HG02970 (cell line): ENCODE data around the gene NR1I3.
"Not testable (repeated sequence)": the region's sequence is repeated elsewhere in the genome, so short reads cannot be mapped to it uniquely, and the experiment has no call there.

Experiments
- ATAC-seq: cut with Tn5 transposase; IDR thresholded peaks from one replicate; pipeline ENCODE4 v1.9.1; 2021; ENCODE audit warnings: mild to moderate bottlenecking, moderate library complexity, moderate number of reproducible peaks; ENCODE audit not compliant: unreplicated experiment, low FRiP score

Gene NR1I3

DNA sequence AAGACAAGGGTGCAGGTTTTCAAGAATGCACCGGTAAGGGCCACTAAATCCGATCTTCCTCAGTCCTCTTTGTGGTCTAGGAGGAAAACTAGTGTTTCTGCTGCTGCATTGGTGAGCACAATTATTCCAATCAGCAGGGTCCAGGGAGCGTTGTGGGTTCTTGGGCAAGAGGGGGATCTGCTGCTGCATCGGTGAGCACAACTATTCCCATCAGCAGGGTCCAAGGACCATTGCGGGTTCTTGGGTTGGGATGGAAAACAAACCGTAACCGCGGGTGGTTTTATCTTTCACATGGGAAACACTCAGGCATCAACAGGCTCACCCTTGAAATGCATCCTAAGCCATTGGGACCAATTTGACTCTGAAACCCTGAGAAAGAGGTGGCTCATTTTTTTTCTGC lies 13.6 kb upstream of the NR1I3 start:
- no peak for ATAC-seq

DNA sequence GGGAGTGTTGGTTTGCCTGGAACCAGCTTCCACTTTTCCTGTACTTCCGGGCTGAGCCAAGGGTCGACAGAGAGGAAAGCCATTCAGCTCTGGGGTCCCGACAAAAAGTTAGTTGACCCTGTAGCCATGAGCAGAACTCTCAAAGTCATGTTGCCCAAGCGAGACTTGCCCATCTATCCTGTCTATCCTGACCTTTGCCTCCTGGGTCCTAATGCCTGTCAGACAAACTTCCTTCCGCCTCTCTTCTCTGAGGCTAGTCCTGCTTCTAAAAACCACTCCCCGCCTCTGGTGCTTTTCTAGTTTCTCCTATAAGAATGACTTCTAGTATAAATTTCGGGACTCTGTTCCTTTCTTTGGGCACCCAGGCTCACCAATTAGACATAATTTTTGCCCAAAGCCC lies 12.8 kb upstream of the NR1I3 start:
- ATAC-seq: no peak

DNA sequence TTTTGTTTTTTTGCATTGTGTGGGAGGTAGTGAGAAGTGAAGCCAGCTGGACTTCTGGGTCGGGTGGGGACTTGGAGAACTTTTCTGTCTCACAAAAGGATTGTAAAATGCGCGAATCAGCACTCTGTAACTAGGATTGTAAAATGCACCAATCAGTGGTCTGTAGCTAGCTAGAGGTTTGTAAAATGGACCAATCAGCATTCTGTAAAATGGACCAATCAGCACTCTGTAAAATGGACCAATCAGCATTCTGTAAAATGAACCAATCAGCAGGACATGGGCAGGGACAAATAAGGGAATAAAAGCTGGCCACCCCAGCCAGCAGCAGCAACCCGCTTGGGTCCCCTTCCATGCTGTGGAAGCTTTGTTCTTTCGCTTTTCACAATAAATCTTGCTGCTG lies 12.1 kb upstream of the NR1I3 start:
- not testable (repeated sequence) for ATAC-seq

DNA sequence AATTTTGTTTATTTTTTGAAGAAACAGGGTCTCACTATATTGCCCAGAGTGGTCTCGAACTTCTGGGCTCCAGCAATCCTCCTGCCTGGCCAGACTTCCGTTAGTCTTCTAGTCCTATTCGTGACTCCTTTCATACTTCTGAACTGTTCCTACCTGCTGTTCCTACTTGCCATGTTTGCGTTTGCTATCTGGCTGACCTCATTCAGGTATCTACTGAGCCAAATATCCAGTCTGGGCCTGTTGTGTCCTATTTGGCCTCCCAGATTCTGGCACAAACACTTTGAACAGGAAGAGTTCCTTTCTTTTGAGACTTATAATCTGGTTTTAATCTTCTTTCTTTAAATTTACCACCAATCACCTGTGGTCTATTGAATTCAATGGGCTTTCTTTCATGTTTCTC lies 6.9 kb upstream of the NR1I3 start:
- no peak for ATAC-seq

DNA sequence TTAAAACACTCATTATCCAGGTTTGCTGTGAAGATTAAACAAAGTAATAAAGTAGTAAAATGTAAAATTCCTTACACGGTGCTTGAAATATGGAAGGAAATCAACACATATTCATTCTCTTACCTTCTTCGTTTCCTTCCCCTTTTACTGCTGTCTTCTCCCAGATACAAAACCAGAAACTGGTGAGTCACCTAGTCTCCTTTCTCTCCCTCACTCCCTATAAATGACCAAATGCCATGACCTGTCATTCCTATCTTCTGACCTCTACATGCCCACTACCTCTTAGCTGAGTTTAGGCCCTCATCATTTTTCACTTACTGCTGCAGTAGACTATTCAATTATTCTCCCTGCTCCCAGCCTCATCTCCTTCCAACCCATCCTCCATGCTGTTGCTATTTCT lies 4.3 kb upstream of the NR1I3 start:
- no peak for ATAC-seq

DNA sequence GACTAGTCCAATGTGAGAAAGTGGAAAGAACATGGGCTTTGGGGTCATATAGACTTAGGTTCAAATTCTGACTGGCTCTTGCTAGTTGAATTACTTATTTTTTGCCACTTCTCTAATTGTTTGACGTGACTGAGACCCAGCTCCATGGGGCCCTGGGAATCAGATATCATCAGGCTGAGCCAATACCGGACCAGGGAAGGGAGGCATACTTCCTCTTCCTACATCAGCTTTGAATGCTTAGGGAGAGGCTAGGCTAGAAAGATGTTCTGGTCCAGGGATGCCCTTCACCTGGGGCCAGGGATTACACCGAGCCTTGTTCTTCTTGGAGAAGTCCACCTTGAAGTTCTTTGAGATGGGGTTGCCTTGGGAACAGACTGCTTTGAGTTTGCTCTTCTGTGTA lies 3.7 kb upstream of the NR1I3 start:
- ATAC-seq: no peak

DNA sequence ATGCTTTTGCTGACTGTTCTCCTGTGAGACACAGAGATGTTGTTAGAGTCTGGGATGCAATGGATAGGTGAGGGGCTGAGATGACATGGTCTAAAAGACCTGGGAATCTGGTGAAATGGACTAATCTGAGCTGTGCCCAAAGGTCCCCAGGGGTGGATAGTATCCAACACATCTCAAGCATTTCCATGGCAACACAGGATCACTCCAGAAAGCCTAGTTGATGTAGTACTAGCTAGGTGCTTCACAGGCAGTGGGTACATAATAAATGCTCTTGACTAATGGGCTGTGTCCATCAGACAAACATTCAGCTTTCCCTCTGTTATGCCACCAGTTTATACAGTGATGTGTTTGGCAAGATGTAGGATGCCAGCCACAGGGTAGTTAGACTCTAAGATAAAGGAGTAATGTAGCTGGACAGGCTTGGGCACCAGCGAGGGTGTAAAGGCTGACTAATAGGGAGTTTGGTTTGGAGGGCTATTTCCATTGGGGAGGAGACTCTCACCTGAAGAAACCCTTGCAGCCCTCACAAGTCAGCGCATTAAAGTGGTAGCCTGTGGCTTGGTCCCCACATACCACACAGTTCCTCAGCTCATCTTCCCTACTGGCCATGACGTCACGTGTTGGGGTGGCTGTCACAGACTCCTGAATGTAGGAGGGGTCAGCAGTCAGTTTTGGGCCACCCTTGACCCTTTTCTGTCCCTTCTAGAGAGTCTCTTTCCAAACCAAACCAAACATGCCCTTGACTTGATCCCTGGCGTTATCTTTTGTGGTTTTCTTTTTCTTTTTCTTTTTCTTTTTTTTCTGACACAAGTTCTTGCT lies 1.8 kb downstream of the NR1I3 start:
- ATAC-seq: no peak

DNA sequence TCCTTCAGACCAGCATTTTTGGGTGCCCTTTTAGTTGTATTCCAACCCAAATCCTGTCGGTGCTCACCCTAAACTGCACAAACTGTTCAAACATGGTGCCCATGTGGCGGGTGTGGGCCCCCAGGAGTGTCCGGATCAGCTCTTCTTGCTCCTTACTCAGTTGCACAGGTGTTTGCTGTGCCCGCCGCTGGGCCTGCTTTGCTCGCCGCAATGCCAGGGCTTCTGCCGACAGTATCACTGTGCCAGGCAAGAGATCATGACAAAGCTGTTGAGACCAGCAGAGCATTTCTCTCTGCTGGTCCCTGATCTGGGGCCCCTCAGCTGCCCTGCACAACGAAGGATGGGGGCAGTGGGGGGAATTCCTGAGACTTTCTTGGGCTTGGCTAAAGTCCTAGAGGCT lies 4.9 kb downstream of the NR1I3 start:
- no peak for ATAC-seq

DNA sequence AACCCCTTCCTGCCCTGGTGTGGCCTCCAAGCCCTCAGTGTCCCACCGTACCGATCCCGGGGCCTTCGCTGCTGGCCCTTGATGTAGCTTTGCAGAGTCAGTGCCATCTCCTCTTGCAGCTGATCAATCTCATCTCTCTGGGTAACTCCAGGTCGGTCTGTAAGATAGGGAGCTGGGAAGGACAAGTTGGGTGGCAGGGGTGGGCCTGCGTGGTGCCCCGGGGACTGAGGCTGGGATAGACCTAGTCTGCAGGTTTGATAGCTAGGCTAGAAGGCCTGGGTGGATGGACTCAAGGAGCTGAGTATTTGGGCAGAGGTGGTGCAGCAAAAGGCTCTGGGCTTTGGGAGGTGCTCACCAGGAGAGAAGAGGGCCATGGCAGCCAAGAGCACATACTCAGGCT lies 7.2 kb downstream of the NR1I3 start:
- ATAC-seq: no peak

DNA sequence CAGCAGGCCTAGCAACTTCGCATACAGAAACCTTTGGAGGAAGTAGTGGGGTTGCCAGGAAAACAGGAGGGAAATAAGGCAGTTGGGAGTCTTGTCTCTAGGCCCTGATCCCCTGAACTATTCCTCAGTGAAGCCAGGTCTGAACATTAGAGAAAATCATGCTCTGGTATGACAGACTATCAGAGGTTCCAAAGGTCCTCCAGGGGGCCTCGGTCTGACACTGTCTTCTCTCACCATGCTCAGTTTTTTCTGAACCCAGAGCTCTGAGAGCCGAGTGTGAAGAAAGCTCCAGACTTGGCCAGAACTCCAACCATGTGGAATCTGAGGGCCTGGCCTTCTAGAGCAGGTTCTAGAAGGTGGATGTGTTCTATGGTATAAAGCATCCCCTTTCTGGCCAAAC lies 8.1 kb downstream of the NR1I3 start:
- no peak for ATAC-seq

DNA sequence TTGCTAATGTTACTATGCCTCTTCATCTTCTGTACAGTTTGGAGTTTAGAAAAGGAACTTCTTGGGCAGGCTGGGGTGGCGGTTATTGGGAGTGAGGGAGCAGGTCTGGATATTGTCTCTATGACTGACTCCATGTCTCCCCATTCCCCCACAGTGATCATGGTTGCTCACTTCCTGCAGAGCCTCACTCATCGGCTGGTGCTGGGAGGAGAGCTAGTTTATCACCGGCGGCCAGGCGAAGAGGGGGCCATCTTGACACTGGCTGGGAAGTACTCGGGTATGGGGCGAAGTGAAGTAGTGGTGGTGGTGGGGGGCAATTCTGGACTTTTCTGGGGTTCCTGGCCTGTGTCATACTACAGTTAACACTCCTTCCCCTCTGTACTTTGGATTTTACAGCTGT lies 10.0 kb downstream of the NR1I3 start:
- no peak for ATAC-seq

DNA sequence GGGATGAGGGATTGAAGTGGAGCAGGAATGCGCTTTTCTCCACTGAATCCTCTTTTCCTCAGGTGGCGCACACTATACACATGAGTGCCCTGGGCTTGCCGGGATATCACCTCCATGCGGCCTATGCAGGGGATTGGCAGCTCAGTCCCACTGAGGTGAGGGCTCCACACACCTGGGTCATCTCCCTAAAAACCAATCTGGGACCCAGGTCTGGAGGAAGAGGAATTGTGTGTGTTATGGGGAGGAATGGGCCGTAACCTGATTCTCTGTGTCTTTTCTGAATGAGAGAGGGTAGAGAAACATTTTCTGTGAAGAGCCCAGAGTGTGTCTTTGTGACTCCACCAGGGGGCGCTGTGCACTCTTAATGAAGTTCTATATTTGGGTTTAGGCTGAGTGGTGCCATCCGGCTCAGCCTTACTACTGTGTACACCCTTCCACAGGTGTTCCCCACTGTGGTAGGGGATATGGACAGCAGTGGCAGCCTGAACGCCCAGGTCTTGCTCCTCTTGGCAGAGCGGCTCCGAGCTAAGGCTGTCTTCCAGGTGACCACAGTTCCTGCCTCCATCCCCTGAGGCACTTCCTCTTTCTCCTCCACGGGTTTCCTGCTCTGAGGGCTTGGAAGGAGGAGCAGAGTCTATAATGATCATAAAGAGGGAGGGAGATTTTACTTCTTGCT lies 10.7 kb downstream of the NR1I3 start:
- ATAC-seq: no peak

DNA sequence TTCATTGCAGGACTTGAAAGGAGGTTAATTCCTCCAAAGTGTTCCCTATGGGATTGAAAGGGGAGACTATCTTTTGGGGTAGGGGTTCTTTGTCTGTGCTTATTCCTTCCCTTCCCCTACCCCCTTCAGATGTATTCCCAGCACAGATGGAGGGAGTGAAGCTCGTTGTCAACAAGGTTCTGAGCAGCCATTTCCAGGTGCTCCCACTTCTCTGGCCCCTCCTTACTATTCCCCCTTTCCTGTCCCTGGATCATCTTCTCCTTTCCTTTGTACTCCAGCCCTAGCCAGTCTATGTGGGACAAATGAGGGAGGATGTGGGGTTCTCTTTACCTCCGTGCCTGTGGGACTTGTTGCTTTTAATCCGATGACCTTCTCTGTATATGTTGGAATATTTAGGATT lies 11.2 kb downstream of the NR1I3 start:
- ATAC-seq: no peak

DNA sequence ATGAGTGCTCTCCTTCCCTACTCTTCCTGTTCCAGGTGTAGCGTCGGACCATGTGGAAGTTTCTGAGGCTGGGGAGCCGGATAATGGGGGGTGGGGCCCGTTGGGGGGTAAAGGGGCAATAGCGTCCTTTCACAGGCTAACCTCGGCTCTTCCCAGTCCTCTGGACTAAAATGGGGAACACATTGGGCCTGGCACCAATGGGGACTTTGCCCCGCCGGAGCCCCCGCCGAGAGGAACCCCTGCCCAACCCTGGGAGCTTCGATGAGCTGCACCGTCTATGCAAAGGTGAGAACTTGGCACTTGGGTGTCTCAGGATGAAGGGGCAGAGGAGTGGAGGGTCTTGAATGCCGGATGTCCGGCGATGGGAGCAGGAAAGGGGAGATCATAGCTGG lies 11.7 kb downstream of the NR1I3 start:
- no peak for ATAC-seq

DNA sequence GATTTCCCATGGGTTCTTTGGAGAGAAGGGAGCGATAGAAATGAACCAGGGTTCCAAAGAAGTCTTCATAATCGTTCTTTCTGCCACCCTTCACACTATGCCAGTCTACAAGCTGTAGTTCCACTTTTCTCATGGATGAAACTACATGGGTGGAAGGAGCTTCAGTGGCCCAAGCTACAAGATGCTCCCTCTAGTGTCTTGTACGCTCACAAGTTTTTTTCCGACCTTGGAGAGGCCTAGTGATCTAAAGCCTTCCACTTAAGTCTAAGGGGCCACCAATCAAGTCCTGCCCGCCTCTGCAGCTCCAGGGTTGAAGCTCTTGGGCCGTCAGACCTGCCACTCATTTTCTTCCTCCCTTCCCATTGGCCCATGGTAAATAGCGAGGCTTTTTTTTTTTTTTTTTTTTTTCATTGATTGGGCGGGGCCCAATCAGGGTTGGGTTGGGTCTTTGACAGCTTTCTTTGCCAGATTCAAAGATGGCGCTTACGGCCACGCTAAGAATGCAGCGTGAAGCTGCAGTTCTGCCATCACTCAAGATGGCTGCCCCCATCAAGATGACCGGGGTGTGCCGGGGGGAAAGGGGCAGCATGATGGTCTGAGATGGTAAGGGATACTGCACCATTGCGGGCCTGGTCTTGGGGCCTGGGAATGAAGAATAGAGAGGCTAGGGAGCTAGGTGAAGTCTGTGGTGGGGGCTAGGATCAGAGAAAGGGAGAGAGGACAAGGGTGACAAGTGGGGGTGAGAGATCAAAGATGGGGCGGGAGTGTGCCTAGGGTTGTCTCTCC lies 12.3 kb downstream of the NR1I3 start, which contains the start of gene TOMM40L:
Gene TOMM40L, plus strand, starts transcription at position 527 of the 786 bp plus-strand sequence. CDS start 430 bp downstream, outside the sequence.
- peak; percentile 97 for ATAC-seq

DNA sequence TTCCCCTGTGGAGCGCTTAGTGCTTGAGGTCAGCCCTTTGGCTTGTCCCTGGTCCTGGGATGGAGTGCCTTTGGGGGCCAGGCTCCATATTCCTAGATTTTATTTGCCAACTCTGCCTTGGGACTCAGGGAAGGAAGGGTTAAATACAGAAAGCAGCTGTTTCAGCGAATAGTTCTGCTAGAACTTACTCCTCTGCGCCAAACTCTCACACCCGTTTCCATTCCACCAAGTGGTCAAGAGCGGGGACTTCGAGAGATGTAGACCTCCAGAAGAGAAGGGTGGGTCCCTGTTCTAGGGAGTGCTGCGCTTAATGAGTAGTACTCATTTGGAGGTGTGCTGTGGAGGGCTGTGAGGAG lies 12.8 kb downstream of the NR1I3 start:
- peak; percentile 2 for ATAC-seq

DNA sequence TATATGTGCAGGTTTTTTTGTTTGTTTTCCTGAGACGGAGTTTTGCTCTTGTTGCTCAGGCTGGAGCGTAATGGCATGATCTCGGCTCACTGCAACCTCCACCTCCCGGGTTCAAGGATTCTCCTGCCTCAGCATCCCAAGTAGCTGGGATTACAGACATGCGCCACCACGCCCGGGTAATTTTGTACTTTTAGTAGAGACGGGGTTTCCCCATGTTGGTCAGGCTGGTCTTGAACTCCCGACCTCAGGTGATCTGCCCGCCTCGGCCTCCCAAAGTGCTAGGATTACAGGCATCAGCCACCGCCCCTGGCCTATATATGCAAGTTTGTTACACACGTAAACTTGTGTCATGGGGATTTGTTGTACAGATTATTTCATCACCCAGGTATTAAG lies 13.3 kb downstream of the NR1I3 start:
- ATAC-seq: not testable (repeated sequence)

DNA sequence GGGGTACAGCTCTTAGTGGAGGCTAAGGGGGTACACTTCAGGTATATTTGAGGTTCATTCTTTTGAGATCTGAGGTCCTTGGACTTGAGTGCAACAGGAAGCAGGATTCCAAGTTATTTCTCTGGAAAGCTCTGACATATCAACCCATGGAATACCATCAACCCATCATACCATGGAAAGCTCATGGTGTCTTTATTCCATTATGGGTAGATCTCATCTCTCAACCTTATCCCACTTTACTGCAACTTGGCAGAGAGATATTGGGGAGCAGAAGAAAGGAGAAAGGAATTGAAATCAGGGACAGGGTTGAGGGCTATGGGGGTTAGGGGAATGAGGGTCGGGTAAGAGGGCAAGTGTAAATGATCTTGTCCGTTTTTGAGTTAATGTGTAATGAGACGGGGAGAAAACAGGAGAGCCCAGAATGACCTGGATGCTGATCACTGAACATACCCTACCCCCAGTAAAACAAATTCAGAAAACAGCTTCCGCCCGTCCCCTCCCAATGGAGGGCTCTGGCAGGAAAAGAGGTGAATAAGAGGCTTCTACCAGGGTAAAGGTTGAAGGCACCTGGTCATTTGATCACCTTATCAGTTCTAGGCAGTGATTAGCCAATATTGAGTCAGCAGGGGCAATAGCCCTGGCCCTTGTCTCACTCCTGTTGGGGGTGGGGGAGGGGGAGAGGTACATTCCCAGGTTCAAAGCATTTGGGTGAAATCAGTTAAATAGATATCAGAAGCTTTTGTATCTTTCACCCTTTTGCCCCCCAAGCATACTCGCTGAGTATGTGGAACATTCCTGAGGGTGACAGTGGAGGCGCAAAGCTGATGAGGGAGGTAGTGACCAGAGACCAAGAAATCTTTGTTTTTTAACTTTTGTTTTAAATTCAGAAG lies 14.0 kb downstream of the NR1I3 start:
- no peak for ATAC-seq

DNA sequence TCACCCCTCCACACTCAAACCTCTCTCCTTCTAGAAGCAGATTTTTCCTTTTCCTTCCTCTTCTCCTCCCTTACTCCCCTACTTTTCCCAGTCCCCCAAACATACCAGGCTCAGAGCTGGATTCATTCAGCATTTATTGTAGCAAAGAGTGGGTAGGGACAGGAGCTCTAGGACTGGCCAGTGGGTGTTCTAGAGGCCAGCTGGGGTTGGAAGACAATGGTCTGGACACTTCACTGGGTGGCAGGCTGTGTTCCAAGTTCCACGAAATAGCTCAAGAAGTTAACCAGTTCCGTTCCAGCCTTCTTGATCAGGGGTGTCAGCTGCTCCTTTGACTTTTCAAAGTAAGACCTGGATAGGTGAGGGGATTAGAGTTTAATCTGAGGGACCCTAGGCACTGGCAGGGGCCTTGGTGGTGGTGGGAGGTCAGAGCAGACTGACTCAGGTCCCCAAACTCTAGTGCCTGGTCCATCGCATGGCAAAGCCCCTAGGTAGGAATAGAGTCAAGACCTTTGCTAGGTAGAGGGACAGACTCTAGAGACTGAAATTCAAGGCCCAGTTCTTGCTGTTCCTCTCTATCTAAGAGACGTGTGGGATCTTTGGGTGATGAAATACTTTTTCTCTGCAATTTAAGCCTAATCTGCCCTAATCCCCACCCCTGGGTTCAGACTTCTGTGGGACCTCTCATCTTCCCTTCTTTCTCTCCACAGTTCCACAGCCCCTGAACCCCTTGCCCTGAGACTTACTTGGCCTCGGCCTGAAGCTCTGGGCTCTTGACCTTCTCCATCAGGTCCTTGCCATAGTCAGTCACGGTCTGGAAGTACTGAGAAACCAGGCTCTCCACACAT lies 15.6 kb downstream of the NR1I3 start:
- ATAC-seq: no peak
